Amniotic stem cell (primary cell): ENCODE measurements around the gene QRICH2.
"Not testable (repeated sequence)": the region's sequence is repeated elsewhere in the genome, so short reads cannot be mapped to it uniquely, and the experiment has no call there.

ENCODE experiments used
- DNase-seq: peaks from one replicate; lab custom pipeline; 2025; lab: John Stamatoyannopoulos, UW

QRICH2 gene

DNA sequence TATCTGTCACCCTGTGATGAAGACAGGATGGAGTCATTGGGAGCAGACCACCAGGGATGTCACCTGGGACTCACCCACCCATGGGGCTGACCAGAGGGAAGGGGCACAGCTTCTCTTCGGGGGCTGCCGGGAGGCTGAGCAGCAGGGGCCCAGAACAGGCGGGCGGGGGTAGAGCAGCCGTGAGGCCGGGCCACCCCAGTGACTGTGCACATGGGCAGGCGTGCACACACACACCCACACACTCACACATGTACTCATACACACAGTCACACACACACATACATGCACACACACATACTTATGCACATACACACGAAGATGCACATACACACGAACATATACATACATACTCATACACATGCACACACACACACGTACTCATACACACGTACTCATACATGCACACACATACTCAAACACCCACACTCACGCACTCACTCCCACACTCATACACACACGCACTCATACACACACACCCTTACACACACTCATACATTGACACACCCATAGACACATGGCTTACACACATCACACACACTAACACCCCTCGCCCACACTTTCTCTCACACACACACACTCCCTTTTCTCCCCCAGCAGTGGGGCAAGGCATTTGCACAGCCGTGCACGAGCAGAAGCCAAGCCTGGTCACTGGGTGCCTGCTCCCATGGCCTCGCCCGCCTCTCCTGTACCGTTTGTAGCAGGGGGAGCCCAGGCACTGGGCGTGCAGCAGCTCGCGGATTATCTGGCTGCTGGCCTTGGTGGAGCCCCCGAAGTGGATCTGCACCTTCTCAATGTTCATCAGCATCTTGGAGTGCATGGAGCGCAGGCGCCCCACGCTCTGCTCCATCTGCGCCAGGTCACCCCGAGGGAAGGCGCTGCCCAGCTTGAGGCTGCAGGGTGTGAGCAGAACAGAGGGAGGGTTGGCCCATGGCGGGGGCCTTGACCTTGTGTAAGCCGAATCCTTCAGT is 30.5 kb downstream of the QRICH2 start:
- DNase-seq, result no peak

DNA sequence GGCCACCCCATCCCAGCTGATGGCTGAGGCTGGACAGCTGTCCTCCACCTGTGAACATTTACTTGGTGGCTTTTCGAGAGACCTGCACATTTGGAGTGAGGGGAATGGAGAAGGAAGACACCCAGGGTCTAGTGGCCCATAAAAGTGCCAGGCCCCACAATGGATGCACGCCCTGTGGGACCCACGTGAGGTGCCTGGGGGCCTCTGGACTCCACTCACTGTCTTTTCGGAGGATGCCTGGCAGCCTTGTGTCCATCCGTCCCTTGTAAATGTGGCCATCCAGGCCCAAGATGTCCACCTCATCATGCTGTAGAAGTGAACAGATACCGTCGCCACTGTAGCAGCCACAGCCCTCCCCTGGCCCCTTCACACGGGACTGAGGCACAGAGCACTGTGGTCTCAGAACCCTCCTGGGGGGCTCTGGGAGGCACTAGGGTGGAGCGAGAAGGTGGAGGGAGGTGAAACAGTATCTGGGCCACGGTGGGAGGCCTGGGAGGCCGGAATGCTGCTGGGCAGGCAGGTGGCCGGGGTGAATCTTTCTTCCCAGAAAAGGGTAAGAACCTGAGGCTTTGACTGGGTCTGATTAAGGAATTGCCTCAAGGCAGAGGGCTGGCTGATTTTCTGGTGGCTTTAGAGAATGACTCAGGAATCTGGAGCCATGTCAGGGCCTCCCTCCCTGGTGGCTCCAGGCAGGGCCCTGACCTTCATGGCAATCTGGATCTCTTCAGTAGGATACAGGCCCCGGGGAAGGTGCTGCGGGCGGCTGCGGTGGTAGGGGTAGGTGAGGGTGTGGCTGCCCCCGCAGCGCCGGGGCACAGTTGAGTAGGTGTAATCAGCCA is 31.4 kb downstream of the QRICH2 start:
- no peak for DNase-seq

DNA sequence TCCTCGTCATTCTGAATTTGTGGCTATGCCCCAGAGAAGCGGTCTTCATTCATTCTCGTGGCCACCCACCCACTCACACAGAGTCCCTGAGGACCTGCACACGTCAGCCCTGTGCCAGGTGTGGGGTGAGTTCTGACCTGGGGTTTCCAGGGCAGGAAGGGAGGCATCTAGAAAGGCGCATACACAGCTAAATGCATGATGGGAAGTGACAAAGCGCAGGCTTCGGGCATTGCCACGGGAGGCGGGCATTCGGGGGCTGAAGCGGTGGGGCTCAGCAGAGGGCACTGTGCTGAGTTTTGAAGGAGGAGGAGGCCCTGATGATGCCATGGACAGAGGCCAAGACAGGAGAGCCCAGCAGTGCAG is 32.0 kb downstream of the QRICH2 start:
- DNase-seq, result no peak

DNA sequence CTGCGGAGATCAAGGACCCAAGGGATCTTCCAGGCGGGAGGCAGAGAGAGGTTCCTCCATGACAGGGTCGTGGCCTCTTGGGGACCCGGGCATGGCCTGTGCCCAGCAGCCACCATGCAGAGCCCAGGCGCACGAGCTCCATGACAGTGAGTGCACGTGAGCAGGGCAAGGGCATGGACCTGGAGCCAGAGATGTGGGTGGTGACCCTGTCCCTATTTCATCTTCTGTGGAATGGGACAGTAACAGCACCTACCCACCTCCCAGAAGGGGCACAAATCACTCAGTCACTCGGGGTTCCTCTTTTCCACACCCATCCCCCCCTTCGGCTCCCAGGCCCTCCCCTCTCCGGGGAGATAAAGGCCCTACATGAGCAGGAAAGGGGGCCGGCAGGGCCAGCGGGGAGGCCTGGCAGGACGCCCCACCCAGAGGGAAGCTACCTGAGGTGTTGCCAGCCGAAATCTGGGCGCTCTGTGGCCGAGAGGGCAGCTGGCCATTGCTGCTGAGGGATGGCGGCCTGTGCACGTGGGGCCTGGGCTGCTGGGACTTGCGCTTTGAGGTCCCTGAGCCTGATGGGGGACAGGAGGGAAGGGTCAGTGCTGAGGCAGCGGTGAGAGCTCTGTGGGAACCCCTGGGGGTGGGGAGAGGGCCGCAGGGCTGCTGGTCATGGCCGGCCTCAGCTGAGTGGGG is 32.6 kb downstream of the QRICH2 start:
- DNase-seq, result no peak

DNA sequence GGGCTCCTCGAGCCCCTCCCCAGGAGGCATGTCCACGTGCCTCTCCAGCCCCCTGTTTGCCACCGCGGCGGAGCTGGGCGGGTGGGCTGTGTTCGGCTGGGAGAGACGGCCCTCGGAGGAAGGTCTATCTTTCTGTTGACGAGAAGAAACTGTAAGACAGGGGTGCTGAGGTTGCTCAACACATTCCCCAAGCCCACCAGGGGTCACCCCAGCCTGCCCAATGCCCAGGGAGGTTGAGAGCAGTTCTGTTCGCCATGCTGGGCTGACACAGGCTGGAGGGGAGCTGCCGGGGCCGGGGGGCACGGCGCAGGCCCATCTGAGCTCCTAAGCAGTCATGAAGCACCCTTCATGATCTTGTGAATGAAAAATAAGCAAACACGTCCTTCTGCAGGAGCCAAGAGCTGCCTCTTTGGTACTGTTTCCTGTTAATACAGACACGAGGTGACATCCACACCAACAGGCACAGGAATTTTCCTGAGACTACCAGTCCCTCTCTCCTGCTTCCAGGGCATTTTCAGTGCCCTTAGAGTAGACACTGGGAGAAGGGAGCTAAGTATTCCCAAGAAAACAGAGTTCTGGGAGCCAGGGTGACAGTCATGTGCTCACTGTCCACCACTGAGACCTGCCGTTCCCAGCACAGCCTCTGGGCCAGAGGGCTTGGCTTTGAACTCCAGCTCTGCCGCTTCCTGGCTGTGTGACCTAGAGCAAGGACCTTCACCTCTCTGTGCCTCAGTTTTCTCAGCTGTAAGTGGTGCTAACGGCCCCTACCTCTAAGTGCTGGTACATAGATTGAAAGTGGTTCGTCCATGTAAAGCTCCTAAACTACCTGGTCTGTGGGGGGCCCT is 33.7 kb downstream of the QRICH2 start:
- no peak for DNase-seq

DNA sequence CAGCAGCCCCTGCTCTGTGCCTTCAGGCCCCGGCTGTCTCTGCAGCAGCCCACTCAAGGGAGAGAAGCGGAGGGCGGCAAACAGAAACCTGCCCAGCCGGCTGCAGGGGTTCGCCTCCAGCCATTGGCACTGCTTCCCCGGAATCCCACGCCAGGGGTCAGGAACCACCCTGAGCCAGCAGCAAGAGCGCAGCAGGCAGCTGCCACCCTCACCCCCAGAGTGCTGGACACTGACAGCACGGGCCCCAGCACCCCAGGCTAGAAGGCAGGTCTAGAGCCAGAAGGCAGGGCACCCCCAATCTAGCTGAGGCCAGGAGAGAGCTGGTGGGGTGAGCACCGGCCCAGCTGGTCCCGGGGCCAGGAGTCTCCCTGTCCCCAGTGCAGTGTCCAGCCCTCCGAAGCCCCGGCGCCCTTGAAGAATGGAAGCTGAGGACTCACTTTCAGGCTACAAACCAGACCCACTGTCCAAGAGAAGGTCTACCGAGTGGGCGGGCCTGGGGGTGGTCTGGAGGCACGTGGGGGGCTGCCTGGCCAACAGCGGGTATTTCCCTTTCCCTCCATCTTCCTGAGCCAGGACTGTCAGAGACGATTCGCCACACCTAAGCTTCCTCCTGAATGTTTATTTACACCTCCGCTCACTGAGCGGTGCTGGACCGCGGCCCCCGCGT is 34.5 kb downstream of the QRICH2 start:
- DNase-seq, result no peak

DNA sequence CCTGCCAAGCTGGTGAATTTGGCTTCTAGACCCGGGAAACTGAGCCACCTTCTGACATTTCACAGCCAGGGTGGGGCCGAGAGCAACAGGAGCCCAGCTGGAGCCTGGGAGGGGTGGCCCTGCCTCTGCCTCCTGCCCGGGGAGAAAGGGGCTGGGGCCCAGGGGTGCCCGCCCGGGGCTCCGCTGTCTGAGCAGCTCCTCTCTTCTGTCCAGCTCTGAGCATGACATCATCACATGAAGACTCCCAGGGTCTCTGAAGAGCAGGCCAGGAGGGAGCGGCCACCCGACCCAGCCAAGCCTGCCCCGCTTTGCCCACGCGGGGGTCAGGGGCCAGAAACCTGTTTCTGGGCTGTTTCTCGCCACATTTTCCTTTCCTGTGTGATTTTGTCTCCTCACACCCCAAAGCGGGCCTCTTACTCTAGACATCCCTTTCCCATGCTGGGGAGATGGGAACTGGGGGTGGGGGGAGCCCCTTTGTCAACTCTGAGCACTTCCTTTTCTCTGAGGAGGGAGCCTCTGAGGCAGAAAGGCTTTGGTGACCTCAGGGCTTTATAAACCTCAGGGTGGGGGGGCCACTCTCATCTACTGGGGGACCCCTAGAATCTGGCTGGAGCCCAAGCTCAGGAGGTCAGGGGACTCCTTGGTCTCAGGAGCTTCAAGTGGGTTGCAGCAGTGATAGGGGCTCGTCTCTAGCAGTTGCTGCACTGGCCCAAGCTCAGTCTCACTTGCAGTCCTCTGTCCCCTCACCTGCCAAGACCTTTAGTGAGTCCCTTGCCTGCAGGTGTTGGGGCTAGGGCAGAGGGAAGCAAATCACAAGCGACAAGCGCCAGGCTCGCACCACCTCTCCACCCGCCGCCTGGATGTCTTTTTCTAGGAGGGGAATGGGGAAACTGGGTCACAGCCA is 35.3 kb downstream of the QRICH2 start:
- DNase-seq, result no peak

DNA sequence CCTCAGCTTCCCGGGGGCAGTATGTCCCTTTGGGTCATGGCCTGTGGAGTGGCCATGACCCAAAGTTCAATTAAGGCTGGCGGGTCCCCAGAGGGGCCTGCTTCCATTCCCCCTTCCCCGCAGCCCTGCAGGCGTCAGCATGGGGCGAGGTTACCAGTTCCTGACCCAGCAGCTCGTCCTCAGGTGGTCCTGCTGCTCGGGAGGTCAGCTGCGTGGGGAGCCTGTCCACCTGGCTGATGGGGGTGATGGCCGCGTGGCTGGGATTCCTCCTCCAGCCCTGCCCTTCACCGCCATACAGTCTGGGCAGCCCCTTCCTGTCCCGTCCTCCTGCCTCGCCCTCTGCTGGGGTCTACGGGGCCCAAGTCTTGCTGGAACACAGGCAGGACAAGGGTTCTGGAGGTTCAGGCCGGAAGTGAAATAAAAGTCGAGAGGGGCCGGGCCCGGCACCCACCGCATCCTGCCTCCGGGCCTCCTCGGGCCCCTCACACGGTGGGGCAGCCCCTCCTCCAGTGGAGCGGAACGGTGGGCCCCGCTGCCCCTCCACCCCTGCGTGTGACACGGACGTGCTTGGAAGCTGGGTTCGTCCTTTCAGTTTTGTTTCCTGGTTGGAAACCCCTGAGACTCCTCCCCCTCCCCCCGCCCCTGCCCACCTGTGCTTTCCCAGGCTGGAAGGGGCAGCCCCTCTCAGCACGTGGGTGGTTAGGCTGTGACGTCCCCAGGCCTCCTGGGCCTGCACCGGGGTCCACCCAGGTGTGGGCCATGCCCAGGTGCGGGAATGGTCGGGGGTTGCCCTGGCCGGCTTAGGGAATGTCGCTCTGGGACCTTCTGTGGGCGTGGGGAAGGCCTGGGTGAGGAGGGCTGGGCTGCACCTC is 36.2 kb downstream of the QRICH2 start:
- DNase-seq, result no peak

DNA sequence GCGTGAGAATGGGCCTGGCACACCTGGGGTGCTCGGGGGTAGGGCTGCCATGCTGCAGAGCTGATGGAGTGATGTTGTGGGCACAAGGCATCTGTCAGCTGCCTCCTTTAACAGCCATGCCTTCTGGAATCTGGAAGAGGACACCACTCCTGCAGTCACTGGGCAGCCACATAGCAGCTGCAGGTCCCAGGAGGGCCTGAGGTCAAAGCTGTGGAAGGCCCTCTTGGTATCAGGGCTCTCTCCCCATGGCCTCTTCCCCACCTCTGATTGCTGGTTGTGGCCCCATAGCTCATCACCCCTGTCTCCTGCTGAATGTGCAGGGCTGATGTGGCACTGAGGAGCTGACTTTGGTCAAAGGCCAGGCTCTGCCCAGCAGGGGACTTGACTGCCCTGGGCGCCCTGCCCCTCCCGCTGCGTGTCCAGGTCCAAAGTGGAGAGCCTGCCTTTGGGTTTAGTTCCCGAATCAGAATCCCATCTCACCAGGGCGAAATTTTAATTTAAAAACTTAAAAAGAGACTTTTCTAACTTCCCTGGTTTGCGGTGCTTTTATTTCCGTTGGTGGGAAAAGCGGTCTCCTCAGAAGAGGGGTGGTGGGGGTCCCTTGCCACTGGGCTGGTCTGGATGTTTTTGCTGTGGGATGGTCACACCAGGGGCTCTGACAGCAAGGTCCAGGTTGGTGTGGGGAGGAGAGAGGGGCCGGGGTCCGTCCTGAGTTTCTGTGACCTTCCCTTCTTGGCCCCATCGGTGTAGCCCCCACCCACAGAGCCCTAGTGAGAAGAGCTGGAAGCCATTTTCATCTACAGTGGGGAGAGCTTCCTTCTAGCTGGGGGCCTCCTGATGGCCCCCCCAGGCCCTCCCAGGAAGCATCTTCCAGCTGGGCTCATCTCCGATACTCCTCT is 37.1 kb downstream of the QRICH2 start:
- no peak for DNase-seq

DNA sequence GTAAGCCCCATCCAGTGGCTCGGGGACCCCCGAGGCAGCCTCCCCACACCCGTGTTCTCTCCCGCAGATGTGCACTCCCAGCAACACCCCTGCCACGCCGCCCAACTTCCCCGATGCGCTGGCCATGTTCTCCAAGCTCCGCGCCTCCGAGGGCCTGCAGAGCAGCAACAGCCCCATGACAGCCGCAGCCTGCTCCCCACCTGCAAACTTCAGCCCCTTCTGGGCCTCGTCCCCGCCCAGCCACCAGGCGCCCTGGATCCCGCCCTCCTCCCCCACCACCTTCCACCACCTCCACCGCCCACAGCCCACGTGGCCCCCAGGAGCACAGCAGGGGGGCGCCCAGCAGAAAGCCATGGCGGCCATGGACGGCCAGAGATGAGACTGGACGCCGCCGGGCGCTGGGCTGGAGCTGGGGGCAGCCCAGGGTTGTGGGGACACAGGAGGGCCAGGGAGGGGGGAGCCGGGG is 37.9 kb downstream of the QRICH2 start:
- DNase-seq, result no peak

DNA sequence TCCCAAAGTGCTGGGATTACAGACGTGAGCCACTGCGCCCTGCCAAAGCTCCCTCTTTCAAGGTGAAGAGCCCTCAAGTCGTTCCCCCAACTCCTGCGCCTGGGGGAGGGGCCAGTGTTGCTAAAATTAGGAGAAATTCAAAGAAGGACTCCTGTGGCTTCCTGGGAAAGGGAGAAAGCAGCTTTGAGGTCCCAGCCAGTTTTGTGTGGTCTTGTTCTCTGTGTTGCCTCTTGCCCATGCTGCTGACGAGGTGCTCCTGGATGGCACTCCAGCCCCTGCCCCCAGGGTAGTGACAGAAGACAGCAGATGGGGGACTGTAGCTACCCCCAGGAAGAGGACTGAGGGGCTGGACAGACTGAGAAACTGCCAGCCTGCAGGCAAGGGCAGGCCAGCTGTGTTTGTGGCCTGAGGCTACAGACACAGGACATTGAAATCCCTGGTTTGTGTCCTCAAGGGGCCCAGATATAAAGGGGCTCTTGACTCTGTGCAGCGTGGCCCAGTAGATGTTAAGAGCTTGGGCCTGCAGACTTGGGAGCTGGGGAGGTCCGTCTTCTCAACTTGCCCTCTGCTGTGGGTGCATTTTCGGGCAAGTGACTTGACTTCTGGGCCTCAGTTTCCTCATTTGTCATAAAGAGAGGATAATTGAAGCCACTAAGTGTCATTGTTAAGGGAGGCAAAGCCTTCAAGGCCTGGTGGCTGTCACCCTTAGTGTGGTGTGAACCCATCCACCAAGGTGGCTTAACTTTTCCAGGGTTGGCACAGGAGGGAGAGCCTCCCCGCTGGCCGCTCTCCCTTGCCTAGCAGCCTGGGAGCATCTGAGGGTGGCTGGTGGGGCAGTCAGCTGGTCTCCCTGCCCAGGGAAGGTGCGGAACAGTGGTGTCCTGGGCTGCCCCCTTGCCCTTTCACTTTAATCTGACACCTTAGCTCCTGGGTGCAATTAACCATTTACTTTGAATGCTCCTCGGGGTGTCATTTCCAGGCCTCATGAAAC is 38.8 kb downstream of the QRICH2 start:
- DNase-seq, result no peak

DNA sequence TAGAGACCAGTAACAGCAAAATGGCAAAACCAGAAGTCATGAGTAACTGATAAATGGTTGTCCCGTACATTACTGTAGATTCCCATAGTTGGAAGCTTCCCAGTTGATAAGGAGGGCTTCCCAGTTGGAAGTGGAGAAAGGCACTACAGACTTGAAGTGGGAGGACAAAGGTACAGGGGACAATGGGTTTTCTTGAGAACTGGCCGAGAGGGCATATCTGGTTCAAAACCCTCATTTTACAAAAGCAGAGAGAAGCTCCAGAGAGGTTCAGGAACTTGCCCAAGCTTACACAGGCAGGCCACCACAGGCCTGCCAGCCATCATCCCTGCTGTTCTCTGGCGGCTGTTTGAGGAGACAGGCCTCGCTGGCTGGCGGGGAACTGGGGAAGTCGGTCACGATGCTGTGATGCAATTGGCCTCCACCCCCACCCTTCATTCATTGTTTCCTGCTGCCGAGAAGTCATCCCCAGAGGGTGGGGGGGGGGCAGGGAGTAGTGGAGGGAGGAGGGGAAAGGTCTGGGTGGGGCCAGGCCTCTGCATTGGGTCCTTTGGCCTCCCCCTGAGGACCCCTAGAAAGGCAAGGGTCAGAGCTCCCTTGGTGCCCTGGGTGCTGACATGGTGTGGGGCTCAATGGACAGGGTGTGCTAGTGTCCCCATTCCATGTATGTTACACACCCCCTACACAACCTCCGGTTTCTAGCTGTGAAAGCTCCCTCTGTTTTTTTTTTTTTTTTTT is 39.9 kb downstream of the QRICH2 start:
- no peak for DNase-seq

DNA sequence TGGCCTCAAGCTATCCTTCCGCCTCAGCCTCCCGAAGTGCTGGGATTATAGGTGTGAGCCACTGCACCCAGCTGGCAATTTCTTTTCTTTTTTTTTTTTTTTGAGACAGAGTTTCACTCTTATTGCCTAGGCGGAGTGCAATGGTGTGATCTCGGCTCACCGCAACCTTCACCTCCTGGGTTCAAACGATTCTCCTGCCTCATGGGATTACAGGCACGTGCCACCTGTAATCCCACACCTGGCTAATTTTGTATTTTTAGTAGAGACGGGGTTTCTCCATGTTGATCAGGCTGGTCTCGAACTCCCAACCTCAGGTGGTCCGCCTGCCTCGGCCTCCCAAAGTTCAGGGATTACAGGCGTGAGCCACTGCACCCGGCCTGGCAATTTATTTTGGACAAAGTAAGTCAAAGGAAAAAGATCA is 40.5 kb downstream of the QRICH2 start:
- not testable (repeated sequence) for DNase-seq

DNA sequence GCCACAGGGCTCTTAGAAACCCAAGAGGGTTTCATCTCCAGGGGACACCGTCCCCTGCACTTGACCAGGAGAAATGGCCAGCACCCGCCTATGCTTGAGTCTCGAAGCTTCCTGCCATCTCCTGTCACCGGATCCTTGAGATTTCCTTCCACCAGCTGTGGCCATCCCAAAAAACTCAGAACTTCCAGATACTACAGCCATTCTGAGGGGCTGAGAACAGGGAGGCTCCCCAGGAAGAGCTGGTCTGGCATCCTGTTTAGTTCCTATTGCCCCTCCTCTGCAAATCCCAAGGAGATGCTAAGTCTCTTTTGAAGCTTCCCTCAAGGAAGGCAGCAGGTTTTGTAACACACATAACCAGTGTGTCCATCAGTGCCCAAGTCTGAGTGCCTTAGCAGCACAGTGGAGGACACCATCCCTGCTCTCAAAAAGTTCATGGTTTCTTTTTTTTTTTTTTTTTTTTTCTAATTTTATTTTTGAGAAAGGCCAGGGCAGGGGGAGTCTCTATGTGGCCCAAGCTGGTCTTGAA is 41.0 kb downstream of the QRICH2 start:
- no peak for DNase-seq

DNA sequence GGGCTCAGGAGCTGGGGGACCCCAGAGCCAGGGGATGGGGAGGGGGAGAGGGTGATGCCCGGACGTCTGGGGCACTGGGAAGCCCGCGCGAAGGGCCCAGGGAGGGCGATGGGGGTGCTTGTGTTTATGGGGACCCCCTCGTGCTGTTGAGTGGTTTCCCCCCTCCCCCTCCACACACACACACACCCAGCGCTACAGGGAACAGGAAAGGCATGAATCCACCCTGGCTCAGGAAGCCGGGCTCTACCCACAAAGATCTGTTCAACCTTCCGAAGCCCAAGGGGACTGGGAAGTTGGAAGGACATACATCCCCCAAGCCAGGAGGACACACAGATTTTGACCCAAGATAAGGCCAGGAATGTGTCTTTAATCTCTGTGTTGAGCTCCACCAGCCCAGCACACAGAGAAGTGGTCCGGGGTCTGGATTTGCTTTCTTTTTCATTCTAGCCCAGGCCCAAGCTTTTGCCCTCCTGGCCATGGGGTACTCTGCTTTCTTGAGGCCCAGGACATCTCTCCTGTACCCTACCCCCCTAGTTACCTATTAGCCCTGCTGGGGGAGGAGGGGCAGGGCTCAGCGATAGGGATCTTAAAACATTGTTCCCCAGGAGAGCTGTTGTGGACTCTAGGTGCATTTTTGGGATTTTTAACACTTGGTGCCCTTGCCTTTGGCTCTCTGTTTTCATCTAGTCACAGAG is 41.7 kb downstream of the QRICH2 start:
- DNase-seq, result no peak
